ENCODE results near the gene DCLK1.

DCLK1 gene

DNA sequence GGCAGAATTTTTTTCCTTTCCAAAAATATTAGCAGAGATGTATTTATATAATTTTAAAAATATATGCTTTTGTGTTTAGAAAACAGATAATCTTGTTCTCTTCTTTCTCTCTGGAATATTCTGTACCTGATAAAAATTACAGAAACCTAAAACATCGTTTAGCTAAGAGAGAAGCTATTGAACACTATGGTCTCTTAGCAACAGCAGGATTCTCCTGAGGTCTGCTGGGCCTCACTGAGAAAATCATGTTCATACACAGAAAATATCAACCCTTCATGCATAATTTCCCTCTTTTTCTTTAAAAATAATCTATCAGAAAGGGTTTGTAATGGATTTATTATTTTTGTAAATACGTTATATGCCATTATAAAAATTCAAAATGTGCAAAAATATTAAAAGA is 242.2 kb downstream of the DCLK1 start:
- TF ChIP-seq, protein P1, sequence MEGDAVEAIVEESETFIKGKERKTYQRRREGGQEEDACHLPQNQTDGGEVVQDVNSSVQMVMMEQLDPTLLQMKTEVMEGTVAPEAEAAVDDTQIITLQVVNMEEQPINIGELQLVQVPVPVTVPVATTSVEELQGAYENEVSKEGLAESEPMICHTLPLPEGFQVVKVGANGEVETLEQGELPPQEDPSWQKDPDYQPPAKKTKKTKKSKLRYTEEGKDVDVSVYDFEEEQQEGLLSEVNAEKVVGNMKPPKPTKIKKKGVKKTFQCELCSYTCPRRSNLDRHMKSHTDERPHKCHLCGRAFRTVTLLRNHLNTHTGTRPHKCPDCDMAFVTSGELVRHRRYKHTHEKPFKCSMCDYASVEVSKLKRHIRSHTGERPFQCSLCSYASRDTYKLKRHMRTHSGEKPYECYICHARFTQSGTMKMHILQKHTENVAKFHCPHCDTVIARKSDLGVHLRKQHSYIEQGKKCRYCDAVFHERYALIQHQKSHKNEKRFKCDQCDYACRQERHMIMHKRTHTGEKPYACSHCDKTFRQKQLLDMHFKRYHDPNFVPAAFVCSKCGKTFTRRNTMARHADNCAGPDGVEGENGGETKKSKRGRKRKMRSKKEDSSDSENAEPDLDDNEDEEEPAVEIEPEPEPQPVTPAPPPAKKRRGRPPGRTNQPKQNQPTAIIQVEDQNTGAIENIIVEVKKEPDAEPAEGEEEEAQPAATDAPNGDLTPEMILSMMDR (conservative IDR thresholded peaks at IDR 0.05; ENCODE audit: low read depth, low read length), result no peak
- H3K4me3 ChIP-seq (ENCODE audit: low read depth, low read length), result no peak overlapping the region
- DNase-seq (ENCODE audit: low read depth), result no peak

DNA sequence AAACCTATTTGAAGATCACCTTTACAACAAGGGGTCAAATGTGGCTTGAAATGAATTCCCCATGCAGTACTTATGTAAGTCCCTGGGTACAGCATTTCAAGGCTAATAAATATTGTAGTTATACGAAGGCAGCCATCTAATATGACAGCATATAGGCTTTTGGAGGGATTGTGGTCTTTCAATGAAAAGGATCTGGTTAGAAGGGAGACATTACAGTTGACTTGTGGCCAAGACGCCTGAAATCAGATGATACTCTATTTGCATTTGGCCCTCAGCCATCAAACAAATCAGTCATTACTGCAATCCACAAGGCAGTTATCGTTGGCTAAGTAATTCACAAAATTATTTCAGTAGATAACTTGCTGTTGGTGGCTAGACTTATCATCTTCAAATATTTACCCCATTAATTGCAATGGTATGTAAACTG is 242.7 kb downstream of the DCLK1 start:
- DNase-seq (ENCODE audit: low read depth), result peak; percentile 31
- TF ChIP-seq, protein P1 (conservative IDR thresholded peaks at IDR 0.05; ENCODE audit: low read depth, low read length), result no peak
- H3K4me3 ChIP-seq (ENCODE audit: low read depth, low read length), result no peak overlapping the region

DNA sequence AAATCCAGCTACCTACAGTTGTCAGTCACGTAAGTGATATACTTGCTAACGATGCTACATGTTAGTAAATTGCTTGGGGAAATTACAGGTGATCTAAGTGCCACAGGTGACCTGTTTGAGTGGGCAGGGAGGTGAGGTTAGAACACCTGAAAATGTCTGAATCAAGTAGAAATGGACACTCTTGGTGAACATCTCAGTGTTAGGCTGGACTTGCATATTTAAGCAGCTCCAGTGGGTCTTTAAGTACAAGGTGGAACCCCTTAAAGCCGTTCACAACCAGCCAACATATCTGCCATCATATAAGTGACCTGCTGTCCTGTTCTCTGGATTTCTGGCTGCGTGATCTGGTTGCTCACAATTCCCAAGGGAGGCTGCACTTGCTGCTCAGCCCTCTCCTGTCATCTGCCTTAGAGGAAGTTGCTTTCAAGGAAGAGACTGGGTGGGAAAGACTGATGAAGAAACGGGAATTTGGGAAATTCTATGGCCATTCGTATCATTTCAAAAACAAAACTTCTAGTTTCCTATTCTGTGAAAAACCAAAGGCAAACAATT is 244.0 kb downstream of the DCLK1 start:
- TF ChIP-seq, protein P1 (conservative IDR thresholded peaks at IDR 0.05; ENCODE audit: low read depth, low read length), result no peak
- H3K4me3 ChIP-seq (ENCODE audit: low read depth, low read length), result no peak overlapping the region
- DNase-seq (ENCODE audit: low read depth), result no peak

DNA sequence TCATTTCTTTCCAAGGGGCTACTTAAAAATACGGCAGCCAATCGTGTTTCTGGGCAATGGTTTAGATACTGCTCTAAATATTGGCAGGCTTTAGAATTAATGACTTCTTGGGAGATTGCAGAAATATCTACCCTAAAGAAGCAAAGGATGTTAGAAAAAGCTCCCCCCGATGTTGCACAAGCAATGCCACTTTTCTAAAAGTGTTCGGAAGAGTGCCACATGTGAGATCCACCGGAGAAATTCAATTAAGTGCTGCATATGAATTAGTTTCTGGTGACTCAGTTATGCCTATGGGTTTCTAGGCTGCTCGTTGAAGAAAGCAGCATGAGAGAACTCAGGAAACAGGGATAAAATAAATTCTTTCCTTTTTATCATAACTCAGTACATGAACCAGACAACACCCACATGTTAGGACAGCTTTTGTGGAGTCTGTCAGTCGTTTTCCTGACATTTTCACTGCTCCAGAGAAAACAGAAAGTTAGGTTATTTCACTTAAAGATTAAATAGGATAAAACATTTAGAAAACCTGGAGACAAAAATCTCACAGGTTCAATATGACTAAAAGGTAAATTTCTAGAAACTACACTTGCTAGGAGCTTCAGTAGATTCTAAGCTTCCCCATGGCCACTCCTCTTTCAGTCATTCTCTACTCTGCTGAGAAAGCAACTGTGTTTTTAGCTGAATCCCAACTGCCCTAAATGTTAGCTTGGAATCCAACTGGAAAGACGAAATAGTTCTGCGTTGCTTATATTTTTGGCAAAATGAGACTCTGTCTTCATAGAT is 244.7 kb downstream of the DCLK1 start:
- TF ChIP-seq, protein P1 (conservative IDR thresholded peaks at IDR 0.05; ENCODE audit: low read depth, low read length), result no peak
- DNase-seq (ENCODE audit: low read depth), result no peak
- H3K4me3 ChIP-seq (ENCODE audit: low read depth, low read length), result no peak overlapping the region

DNA sequence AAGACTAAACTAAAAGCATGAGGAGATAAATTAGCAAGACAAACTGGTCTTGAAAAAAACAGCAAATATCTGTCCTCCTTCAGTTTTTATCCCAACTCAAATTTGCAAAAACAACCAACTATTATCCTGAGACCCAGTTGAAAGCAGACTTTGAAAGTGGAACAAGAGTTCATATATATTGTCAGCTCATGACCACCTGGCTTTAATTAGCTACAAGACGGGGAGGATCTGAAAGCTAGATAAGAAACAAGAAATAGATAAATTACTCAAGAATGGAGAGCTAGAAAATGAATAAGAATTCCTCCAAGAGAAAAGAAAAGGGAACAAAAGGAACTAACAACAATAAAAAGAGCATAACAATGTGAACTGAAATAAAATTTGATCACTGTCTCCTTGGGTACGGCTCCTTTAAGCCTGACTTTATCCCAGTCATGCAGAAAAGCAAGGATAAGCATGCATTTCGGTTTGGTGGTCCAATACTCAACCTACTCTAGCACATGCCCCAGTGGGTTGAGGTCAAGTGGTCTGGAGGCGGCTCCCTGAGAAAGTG is 246.9 kb downstream of the DCLK1 start:
- no peak for DNase-seq (ENCODE audit: low read depth)
- no peak overlapping the region for H3K4me3 ChIP-seq (ENCODE audit: low read depth, low read length)
- TF ChIP-seq, protein P1 (conservative IDR thresholded peaks at IDR 0.05; ENCODE audit: low read depth, low read length), result no peak

DNA sequence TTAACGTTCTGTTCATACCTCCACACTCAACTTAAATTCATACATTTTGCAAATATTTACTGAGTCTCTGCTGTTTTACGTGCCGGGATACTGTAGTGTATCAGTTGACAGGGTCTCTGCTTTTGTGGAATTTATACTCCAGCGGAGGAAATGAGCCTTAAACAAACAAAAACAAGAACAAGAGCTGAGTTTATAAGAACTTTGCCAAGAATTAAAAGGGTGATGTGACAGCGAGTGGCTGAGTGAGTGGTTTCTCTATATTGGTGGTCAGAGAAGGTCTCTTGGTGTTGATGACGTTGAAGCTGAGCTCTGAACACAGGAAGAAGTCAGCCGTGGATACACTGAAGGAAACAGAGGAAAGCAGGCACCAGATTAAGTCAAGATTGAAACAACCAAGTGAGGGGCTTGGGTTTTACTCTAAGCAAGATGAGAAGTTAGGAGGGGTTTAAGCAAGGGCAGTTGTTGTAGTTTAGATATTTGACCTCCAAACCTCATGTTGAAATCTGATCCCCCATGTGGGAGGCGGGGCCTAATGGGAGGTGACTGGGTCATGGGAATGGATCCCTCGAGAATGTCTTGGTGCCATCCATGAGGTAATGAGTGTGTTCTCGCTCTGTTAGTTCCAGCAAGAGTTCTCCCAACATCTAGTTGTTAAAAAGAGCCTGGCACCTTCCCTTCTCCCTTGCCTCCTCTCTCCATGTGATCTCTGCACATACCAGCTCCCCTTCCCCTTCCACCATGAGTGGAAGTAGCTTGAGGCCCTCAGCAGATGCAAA is 248.3 kb downstream of the DCLK1 start:
- H3K4me3 ChIP-seq (ENCODE audit: low read depth, low read length), result no peak overlapping the region
- TF ChIP-seq, protein P1 (conservative IDR thresholded peaks at IDR 0.05; ENCODE audit: low read depth, low read length), result no peak
- DNase-seq (ENCODE audit: low read depth), result peak; percentile 67
